Nucleus accumbens (tissue), 56 donors: ENCODE results near the gene TASP1.

ENCODE experiments used
- DNase-seq, 56 donors: peaks; one replicate each; lab custom pipeline; 2025; lab: John Stamatoyannopoulos, UW

The TASP1 gene

DNA sequence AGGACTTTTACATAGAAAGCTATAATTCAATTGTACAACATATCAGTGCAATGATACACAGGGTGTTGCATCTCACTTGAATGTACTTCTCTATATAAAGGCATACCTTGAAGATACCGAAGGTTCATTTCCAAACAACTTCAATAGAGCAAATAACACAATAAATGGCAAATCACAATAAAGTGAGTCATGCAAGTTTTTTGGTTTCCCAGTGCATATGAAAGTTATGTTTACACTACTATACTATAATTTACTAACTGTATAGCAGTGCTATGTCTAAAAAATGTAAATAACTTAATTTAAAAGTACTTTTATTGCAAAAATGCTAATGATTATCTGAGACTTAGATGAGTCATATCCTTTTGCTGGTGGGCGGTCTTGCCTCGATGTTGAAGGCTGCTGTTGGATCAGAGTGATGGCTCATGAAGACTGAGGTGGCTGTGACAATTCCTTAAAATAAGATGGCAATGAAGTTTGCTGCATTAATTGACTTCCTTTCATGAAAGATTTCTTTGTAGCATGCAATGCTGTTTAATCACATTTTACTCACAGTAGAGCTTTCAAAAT, 188.8 kb downstream of the TASP1 start:
- DNase-seq: peak in 11 of 56 donors; percentile 0 to 64 (median 20)

DNA sequence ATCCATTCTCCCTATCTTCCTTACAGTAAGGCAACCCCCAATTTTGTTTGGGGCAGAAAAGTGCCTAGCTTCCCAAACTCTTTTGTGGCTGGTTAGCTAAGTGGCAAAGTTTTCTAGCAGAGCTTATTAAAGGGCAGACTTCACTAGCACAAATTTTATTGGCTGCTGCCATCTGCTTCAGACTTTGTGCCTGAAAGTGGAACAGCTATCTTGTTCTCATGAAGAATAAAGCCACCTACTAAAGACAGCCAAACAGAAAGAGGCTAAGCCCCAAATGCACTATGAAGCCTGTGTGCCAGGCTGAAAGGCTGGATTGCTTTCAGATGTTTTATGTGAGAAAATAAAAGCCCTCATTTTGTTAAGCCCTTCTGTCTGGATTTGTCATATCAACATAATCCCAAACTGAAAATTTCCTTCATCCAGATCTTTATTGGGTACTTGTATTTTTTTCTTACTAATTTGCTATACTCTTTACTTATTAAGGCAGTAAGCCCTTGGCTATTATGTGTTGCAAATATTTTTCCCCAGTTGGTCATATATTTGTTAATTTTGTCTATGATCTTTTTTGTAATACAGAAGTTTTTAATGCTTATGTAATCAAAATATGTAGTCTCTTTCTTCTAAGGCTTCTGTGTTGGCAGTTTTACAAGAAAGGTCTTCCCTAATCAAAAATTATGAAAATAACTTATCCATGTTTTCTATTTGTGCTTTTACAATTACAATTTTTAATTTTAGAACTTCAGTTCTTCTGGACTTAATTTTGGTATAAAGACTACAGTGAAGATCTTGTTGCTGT, 191.1 kb downstream of the TASP1 start:
- DNase-seq: peak in 1 of 56 donors; percentile 1

DNA sequence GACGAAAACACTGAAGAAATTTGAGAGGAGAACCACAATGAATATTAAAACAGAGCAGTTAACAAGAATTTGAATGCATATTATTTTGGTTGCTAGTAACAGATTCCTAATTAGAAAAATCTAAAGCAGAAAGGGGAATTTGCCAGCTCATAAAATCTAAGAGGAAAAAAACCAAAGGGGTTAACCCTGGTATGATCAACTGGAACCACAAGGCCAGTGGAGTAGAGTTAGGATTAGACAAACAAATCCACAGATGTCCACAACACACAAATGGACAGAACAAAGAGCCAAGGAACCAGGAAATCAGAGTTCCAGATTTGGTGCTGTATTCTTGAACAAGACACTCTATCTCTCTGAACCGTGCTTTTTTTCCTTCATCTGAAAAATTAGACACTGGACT, 195.0 kb downstream of the TASP1 start:
- no peak for DNase-seq

DNA sequence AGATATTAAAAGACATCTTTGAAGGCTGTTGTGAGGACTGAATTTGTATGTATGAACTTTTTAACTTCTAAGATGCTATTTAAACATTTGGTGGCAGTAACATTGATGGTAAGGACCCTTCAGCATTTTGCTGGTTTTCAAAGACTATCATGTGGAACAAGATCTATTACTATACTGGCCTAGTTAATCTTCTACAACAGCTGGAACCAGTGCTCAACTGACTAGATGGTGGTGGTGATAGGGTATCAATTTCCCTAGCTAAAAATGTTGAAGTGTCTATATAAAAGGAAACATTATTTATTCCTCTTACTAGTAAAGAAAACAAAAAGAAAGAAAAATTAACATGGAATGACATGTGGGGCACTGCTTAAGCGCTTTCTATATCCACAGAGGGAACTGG, 195.7 kb downstream of the TASP1 start:
- no peak for DNase-seq

DNA sequence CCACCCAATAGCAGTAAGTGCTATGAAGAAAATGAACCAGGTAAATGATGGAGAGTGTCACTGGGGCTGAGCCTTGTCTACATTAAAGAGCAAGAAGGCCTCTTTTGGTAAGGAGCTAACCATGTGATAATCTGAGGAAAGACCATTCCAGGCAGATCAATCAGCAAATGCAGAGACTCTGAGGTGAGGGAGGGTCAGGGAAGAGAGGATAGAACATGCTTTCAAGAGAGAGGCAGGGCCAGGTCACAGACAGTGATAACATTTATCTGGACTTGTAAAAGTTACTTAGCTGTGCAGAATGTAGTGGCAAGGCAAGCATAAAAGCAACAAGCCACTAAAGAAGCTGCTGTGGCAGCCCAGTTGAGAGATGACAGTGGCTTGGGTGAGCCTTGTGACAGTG, 197.3 kb downstream of the TASP1 start:
- no peak for DNase-seq

DNA sequence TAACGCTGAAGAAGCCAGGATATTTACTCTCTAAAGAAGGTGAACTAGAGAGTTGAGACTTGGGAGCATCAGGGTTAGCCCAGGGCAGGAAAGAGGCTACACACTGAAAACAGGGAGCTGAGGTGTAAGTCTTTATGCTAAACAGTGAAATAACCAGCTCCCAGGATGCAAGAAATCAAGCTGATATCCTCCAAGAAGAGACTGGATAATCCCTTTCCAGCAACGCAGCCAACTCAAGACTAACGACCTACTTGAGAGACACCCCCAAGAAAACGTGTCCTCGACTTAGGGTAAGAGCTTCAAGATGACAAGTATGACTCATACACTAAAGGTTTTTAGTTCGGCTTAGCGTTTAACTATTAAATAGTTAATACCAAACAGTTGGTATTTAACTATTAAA, 202.2 kb downstream of the TASP1 start:
- peak in 2 of 56 donors; percentile 3 to 14 for DNase-seq

DNA sequence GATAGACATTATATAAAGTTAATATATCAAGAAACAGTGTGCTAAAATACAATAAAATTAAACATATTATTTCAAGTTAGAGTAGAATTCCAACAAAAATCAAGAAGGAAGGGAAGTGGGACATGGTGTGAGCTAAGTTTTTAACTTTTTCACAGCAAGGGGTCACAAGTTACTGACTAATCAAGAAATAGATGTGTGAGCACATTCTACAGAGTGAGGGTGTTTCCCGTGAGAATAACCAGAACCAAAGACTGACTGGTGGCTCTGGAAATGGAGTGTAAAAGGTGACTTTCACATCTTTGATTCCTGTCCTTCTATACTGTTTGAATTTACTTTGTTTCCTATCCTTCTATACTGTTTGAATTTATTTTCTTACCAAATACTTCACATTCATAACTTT, 206.6 kb downstream of the TASP1 start:
- DNase-seq: no peak

DNA sequence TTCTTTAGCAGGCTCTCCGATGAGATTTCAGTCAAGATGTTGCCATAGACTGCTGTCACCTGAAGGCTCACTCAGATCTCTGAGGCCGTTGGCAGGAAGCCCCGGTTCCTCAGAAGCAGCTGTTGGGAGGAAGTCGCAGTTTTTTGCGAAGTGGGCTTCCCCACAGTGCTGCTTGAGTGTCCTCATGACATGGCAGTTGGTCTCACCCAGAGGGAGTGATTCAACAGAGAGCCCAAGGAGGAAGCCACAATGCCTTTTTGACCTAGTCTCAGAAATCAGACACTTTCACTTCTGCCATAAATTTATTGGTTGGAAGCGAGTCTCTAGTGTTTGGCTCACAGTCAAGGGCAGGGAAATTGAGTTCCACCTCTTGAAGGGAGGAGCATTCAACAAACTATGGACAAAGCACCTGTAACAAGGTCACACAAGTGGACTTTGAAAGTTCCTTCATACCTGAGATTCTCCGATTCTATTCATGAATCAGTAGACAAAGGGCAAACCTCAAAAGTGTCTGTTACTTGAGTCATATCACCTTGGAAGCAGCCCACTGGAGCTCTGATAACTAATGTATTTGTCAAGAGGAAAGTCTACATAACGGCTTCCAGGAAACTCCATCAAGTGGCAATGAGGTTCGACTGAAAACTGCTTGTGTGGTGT, 208.3 kb downstream of the TASP1 start:
- DNase-seq: no peak

DNA sequence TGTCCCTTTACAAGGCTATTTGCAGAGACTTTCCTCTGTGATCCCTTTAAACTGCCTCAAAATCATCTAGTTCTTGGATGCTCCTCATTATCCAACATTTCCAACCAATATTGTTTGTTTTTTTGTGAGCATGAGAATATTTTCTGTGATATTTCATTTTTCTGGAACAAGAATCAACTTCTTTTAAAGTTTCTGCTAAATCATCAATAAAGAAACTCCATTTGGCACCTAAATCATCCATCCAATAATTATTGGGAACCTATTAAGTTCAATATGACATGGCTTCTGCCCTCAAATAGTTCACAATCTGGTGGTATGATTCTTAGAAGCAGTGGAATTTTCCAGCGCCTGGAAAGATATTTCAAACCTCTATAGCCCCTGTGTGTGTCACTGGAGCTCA, 210.0 kb downstream of the TASP1 start:
- DNase-seq: no peak

DNA sequence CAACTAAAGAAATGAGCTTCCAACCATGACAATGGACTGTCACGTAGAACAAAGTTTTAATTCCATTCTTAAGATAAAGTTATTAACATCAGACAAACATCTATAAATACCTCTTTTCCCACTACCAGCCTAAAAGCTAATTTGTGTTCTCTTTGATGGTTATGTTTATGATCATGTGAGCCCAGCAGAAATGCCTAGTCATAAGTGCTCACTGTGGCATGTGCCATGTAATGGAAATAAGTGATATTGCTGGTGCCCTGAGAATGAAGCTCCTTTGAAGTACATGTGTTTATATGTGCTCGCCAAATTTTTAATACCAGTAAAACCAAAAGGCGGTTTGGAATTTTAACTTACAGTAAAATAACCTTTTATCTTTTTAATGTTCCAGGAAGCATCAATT, 211.9 kb downstream of the TASP1 start:
- DNase-seq: no peak

DNA sequence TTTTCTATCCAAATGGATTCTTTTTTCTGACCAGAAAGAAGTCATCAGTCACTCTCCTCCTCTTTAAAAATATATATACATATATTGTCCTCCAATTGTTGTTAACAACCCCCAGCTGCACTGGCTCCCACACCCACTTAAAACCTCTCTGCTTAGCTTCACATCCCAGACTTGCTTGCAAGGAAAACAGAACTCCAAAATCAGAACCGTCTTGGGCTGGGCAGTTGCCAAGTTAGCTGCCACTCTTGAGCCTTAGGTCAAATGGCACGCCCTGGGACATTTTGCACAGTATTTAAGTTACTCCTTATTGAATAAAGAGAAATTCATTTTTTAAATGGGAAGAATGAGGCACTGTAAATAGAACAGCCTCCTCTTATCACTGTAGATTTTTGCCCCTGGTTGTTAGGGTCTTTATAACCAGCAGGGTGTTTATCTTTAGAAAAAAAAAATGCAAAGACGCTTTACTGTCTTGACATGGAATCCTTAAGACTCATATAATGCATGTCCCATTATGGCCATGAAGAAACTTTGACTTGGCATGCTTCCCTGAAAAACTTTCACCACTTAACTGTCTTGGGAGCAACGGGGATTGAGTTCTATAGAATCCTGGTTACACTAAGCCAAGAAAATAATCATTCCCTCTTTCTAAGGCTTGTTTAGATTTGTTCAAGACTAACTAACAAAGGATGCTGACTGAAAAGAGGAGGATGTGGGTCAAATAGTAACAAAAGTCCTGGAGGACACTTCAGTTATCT, 213.2 kb downstream of the TASP1 start:
- no peak for DNase-seq

DNA sequence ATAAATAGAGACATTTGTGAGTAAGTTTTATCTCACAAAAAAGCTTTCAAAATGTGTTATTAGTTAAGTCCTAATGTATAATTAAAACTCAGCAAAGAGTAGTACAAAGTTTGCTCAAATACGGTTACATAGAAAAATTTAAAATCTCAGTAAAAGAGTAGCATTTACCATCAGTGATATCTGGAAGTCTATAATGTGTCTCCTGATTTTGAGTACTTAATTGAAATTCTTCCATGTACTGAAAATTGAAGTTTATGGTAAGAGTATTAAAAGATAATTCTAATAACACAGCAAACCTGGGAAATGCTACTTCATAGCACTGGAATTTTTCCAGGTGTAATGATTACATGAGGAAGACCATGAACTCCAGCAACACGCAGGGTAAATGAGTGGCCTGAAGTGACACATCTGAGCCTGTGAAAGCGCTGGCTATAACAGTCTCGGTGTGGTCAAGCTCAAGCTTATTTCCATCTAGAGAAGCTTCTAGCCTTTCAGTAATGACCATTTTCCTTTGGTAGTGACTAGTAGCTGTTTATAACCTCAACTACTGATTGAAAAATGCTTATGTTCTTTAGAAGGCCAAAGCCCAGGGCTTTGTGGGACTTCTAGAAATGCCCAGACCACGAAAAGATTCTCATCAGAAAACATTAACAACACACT, 214.4 kb downstream of the TASP1 start:
- no peak for DNase-seq

DNA sequence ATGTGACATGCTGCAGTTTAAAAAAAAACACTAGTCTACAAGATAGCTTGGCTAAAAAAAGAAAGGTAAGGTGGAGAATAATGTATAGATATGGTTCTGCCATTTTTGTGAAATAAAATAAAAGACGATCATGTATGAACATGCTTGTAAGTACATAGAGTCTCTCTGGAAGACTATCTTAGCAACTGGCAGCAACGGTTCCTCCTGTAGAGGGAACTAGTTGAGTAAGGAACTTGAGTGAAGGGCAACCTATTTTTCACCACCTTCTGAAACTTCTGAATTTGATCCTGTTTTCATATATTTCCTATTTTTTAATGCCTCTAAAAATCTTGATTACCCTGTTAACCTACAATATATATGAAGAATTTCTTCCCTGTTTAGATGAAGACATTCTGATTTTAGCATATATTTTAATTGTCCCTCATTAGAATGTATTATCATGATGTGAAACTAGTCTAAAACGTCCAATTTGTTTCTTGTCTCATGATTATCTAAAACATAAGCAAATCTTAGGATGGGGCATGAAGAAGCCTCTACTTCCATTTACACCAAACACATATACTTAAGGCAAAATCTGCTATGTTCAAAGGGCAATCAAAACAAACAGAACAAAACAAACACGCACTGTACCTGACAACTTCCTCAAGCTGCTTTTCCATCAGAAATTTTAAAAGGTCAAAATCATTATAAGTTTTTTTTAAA, 215.1 kb downstream of the TASP1 start:
- no peak for DNase-seq

DNA sequence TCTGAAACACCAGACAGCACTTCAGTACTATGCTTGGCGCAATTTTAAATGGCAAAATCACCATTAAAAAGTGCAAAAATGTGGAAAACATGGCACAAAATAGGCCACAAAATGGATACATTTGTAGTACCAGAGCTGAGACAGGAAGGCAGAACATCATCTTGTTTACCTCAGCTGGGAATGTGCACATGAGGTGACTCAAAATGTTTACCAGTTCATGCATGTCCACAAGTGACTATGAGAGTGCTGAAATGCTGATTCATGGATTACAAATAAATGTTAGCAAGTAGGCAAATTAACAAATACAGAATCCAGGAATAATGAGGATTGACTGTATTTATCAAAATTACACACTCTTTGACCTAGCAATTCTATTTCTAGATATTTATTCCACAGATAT, 216.1 kb downstream of the TASP1 start:
- no peak for DNase-seq

DNA sequence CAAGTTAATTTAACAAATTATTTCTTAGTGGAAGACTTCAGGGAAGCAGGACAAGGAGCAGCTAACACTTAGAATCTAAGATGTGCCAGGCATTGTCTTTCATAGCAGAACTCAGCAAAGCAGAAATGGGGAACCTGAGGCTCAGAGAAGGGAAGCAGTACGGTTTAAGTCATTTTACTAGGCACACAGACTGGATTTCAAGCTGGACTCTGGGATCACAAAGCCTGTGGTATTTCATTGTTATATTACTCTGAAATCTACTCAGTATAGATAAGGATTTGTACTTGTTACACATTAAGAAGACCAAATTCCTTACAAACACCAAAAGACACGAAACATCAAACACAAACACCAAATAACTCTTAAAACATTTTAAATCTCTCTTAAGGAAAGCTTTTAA, 218.1 kb downstream of the TASP1 start:
- DNase-seq: no peak

DNA sequence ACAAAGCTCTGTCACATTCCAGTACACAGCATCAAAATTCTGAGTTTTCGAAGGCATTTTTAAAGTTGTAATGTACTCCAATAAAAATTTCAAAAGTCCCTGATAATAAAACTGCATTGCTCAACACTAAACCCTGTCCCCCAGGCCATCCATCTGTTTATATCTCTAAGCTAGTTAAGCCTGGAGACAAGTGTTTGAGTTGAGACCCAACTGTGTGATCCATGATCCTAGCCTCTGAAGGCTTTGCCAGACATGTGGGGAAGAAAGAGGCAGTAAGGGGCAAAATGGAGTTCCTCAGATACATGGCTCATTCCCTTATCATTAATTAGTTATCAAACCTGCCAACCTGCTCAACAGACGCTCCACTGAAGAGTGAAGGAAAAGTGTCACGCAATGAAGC, 219.3 kb downstream of the TASP1 start:
- no peak for DNase-seq

DNA sequence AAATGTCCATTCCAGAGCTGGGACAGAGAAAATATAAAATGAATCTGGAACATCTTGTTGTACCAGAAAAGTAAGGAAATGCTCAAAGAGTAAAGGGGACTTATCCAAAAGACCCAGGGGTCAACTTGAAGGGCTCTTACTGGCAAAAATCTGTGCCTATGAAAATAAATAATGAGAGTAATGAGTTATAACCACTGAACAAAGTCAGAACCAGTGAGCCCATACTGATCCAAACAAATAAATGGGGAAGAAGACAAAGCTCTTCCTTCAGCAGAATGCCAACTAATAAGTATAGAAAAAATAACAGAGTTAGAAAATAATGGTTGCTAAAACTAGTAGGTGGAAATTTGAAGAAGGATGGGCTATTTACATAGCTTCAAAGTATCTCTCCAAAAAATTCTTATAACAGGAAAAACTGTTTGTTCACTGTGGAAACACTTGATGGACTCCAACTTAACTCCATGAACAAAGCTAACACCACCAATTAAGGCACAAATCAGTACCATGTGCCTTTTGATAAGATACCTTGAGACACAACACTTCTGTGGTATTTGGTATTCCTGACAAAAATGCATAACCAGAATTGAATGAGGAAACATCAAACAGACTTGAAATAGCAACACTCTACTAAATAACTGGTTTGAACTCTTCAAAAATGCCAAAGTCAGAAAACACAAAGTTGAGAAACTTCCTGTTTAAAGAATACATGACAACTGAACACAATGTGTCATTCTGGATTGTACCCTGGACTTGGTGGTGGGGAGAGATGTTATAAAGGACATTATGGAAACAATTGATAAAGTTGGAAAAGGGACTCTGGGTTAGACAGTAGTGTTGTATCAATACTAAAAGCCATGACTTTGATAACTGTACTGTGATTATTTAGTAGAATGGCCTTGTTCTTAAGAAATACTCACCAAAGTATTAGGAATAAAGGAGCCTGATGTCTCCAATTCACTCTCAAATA, 220.2 kb downstream of the TASP1 start:
- DNase-seq: no peak

DNA sequence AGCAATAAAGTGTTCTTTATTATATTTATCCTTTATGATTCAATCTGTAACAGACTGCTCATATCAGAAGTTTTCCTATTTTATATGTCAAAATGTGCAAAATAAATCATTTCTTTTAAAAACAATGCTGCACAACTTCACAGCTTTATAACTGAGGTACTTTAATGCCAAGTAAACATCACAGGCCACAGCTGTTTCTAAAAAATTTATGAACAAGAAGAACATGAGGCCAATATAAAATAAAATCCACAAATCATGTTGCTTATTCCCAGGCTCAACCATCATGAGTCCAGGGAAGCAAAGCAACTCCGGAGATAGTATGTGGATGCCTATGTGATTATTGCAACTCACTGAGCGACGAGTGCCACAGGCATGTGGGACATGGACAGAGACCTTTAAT, 222.2 kb downstream of the TASP1 start:
- DNase-seq: no peak
